Measurements from ENCODE around the gene DNM1. TPM values are rescaled to one million over a fixed set of nuclear protein-coding genes. Genes with fewer than 3 reads are reported as not detected.
A peak's percentile ranks its signal among the peaks of the same experiment; 100 is the strongest.

Gene DNM1
- total RNA-seq, 1 donor from 2014 or later, result 112 TPM

DNA sequence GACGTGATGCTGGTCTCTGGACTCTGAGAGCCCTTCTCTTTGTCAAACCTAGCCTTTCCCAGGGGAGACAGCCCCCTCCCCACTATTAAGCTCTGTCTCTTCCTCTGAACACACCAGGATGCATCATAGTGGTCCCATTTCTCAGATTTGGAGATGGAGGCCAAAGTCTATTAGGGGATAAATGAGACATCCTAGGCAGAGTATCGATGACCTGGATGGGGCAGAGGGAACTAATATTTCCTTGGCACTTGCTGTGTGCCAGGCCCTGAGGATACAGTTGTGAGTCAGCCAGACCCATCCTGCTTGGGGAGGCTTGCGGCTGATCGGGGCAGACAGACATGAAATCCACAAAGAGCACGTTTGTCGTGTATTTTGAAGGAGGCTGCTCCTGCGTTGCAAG is 5.2 kb downstream of the DNM1 start:
- Mint-ChIP-seq H3K36me3 (no peaks in the 10 kb centered on the region), H3K4me3 (no peak overlapping the region), H3K27me3 (peaks cover 3% of the 10 kb centered on the region), H3K27ac (no peak overlapping the region), H3K9me3 (no peaks in the 10 kb centered on the region), H3K4me1 (ENCODE audit: unreplicated experiment) (peaks cover 42% of the 10 kb centered on the region)
- TF ChIP-seq, protein P1, sequence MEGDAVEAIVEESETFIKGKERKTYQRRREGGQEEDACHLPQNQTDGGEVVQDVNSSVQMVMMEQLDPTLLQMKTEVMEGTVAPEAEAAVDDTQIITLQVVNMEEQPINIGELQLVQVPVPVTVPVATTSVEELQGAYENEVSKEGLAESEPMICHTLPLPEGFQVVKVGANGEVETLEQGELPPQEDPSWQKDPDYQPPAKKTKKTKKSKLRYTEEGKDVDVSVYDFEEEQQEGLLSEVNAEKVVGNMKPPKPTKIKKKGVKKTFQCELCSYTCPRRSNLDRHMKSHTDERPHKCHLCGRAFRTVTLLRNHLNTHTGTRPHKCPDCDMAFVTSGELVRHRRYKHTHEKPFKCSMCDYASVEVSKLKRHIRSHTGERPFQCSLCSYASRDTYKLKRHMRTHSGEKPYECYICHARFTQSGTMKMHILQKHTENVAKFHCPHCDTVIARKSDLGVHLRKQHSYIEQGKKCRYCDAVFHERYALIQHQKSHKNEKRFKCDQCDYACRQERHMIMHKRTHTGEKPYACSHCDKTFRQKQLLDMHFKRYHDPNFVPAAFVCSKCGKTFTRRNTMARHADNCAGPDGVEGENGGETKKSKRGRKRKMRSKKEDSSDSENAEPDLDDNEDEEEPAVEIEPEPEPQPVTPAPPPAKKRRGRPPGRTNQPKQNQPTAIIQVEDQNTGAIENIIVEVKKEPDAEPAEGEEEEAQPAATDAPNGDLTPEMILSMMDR (conservative IDR thresholded peaks at IDR 0.05), result no peak
- DNase-seq (ENCODE audit: extremely low spot score, unreplicated experiment), result no peak

DNA sequence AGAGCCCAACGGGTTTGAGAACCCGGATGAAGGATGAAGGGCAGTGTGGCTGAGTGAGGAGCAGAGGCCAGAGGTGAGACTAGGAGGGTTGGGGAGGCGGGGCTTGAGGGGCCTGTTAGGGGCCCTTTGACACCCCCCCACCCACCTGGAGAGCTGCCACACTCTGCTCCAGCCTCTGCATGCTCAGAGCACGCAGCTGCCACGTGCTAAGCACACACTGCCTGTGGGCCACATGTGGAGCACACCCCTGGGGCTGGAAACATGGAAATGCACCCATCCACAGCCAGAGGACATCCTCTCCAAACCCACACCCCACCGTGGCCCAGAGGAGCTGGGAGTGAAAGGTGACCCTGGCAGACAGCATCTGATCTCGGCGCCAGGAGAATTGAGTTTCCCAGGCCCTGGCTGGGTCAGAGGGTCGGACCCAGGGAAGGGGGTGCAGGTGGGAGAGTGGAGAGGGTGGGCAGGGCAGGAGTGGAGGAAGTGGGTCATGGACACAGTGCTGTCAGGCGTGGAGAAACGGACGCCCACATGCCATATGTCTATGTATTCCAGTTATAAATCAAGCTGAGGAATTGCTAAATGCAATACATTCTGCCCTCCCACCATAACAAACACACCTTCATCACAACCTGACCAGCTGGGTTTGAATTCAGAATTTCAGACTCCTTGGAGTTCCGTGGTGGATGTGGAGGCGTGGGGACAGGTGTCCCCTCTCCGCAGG is 5.9 kb downstream of the DNM1 start:
- H3K9me3 Mint-ChIP-seq, result no peaks in the 10 kb centered on the region
- TF ChIP-seq, protein P1 (conservative IDR thresholded peaks at IDR 0.05), result no peak
- H3K36me3 Mint-ChIP-seq, result no peaks in the 10 kb centered on the region
- peaks cover 3% of the 10 kb centered on the region for H3K27me3 Mint-ChIP-seq
- H3K4me3 Mint-ChIP-seq, result no peak overlapping the region
- no peak for DNase-seq (ENCODE audit: extremely low spot score, unreplicated experiment)
- peaks cover 41% of the 10 kb centered on the region for H3K4me1 Mint-ChIP-seq (ENCODE audit: unreplicated experiment)
- H3K27ac Mint-ChIP-seq, result no peak overlapping the region

DNA sequence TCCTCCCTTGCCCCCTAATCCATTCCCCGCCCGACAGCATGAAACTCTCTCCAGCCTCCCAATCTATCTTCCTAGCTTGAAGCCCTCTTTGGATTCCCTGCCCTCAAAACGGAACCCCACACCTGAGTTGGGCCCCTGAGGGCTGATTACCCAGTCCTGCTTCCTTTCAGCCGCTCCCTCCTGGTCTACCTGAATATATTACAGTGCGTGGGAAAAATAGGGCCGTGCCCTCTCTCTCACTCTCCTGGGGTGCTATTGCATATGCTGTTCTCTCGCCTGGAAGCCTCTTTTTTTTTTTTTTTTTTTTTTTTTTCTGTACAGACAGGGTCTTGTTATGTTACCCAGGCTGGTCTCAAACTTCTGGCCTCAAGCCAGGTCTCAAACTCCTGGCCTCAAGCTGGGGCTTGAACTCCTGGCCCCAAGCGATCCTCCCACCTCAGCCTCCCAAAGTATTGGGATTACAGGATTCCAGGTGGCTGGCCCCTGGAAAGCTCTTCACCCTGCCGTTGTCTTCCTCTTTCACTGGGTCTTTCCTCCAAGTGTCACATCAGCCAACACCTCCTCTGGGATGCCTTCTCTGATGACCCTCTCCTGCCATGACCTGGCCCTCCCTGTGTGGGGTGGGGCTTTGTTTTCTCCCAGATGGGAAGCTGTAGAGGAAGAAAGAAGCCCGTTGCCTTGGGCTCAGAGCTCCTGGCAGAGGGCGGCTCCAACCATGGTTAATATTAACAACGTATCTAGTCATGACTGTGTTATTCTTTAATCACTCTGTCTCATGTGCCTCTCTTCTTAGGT is 8.2 kb downstream of the DNM1 start:
- TF ChIP-seq, protein P1 (conservative IDR thresholded peaks at IDR 0.05), result no peak
- peak overlapping the region; percentile 27 for H3K27ac Mint-ChIP-seq
- DNase-seq (ENCODE audit: extremely low spot score, unreplicated experiment), result no peak
- H3K4me3 Mint-ChIP-seq, result peak overlapping the region; percentile 63
- no peaks in the 10 kb centered on the region for H3K9me3 Mint-ChIP-seq
- H3K4me1 Mint-ChIP-seq (ENCODE audit: unreplicated experiment), result peaks cover 33% of the 10 kb centered on the region
- no peaks in the 10 kb centered on the region for H3K36me3 Mint-ChIP-seq
- H3K27me3 Mint-ChIP-seq, result no peaks in the 10 kb centered on the region

DNA sequence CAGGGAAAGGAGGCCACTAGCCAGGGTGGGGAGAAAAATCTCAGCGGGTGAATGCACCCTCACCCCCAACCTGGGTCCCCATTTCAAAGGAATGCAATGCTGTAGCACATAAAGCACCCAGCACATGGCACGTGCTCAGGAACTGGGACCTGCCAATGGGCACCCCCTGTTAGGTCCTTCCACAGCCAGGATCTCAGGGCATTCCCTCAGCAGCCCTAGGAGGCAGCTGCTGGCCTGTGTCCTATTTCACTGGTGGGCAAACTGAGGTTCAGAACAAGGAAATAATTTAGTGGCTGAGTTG is 8.8 kb downstream of the DNM1 start:
- no peak overlapping the region for H3K4me3 Mint-ChIP-seq
- no peaks in the 10 kb centered on the region for H3K9me3 Mint-ChIP-seq
- H3K4me1 Mint-ChIP-seq (ENCODE audit: unreplicated experiment), result peaks cover 28% of the 10 kb centered on the region
- no peak for DNase-seq (ENCODE audit: extremely low spot score, unreplicated experiment)
- TF ChIP-seq, protein P1 (conservative IDR thresholded peaks at IDR 0.05), result no peak
- H3K27ac Mint-ChIP-seq, result peak overlapping the region; percentile 27
- no peaks in the 10 kb centered on the region for H3K27me3 Mint-ChIP-seq
- no peaks in the 10 kb centered on the region for H3K36me3 Mint-ChIP-seq

DNA sequence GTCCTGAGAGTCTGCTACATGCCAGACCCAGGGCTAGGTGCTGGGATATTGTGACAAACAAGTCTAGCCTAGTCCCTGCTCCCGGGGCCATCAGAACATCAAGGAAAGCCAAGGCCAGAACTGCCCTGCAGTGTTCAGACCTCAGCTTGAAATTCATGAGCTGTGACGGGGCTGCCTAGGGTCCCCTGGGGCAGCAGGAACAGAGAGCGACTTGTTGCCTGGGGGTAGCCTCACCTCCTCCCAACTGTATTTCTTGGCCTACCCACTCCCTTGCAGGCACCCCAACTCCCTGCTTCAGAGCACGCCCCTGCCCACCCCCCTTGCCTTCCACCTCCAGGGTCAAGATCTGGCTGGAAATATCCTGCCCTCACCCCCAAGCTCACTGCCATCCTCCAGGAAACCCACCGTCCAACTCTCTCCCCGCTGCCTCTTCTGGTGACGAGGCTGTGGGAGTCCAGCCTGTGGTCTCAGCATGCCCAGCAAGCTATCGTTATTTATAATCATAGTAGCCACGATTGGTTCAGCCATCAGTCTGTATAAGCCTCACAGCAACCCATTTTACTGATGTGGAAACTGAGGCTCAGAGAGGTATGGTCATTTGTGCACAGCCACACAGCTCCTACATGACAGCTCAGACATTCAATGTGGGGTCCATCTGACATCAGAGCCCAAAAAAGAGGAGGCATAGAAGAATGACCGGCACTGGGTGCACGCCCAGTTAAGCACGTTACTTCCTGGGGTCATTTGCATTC is 10.7 kb downstream of the DNM1 start:
- H3K27me3 Mint-ChIP-seq, result peaks cover 3% of the 10 kb centered on the region
- no peak for DNase-seq (ENCODE audit: extremely low spot score, unreplicated experiment)
- H3K4me1 Mint-ChIP-seq (ENCODE audit: unreplicated experiment), result peaks cover 32% of the 10 kb centered on the region
- H3K4me3 Mint-ChIP-seq, result no peak overlapping the region
- peaks cover 6% of the 10 kb centered on the region for H3K36me3 Mint-ChIP-seq
- no peak overlapping the region for H3K27ac Mint-ChIP-seq
- H3K9me3 Mint-ChIP-seq, result no peaks in the 10 kb centered on the region
- TF ChIP-seq, protein P1 (conservative IDR thresholded peaks at IDR 0.05), result no peak
